IMR-90 (cell line): ENCODE results near the gene SLC4A2. TPM values are rescaled to one million over a fixed set of nuclear protein-coding genes. Genes with fewer than 3 reads are reported as not detected.

ENCODE experiments used
- ATAC-seq: fragments of 200-7000 bp; cut with Tn5 transposase; 2 replicates; pipeline ENCODE4 v1.9.1; 2020; ENCODE audit warnings: low read depth, mild to moderate bottlenecking, moderate library complexity
- BruUV-seq: library from RNA; stranded (reverse); fragments of 400-500 nt; replicated peaks from 2 replicates; lab custom pipeline; 2021; lab: Mats Ljungman, UMichigan
- CTCF ChIA-PET: fragments of 300-600 bp; formaldehyde crosslinking; extraction: SDS; loops from one replicate; lab custom pipeline; 2021; ENCODE audit warnings: antibody characterized with exemption; lab: Yijun Ruan, JAX
- POLR2A ChIA-PET: fragments of 300-600 bp; sonication (Branson Sonifier 250); formaldehyde crosslinking; loops from one replicate; lab custom pipeline; 2022; ENCODE audit warnings: antibody characterized with exemption; ENCODE audit not compliant: unreplicated experiment; lab: Charles Lee
- DNase-seq: peaks from one replicate; pipeline ENCODE4 v3.0.0; 2013
- H2AFZ ChIP-seq: replicated peaks from 2 replicates; pipeline ENCODE3; 2013; ENCODE audit warnings: low read length, mild to moderate bottlenecking; ENCODE audit not compliant: poor library complexity
- H2AK5ac ChIP-seq: 2 replicates; pipeline ENCODE4 v1.6.1; 2013; ENCODE audit warnings: low read depth, low read length, inconsistent platforms
- H2AK9ac ChIP-seq: replicated peaks from 2 replicates; pipeline ENCODE3; 2013; ENCODE audit warnings: mild to moderate bottlenecking, low read depth, low read length, moderate library complexity; ENCODE audit not compliant: poor library complexity
- H2BK120ac ChIP-seq: 2 replicates; pipeline ENCODE4 v1.6.1; 2013; ENCODE audit warnings: low read depth, low read length, inconsistent platforms
- H2BK15ac ChIP-seq: 3 replicates; pipeline ENCODE4 v1.6.1; 2013; ENCODE audit warnings: low read depth, low read length, inconsistent platforms
- H2BK20ac ChIP-seq: 2 replicates; pipeline ENCODE4 v1.6.1; 2013; ENCODE audit warnings: low read depth, mild to moderate bottlenecking, inconsistent platforms, low read length, moderate library complexity
- H2BK5ac ChIP-seq: 2 replicates; pipeline ENCODE4 v1.6.1; 2013; ENCODE audit warnings: mild to moderate bottlenecking, low read depth, low read length, inconsistent platforms; ENCODE audit not compliant: poor library complexity, severe bottlenecking
- H3K14ac ChIP-seq: replicated peaks from 2 replicates; pipeline ENCODE4 v1.6.1; 2013; ENCODE audit warnings: low read depth, low read length, inconsistent platforms
- H3K18ac ChIP-seq: 2 replicates; pipeline ENCODE4 v1.6.1; 2013; ENCODE audit warnings: low read depth, low read length, control low read depth
- H3K23ac ChIP-seq: 2 replicates; pipeline ENCODE4 v1.6.1; 2013; ENCODE audit warnings: low read depth, low read length, inconsistent platforms
- H3K27ac ChIP-seq: 2 replicates; pipeline ENCODE4 v1.5.1; 2013; ENCODE audit warnings: mild to moderate bottlenecking, control low read depth, low read length; ENCODE audit not compliant: insufficient read depth
- H3K27me3 ChIP-seq: 2 replicates; pipeline ENCODE4 v1.6.1; 2013; ENCODE audit warnings: low read length; ENCODE audit not compliant: control insufficient read depth, insufficient read depth
- H3K36me3 ChIP-seq: 2 replicates; pipeline ENCODE4 v1.6.1; 2013; ENCODE audit warnings: low read length, mixed read lengths; ENCODE audit not compliant: control insufficient read depth, insufficient read depth
- H3K4ac ChIP-seq: 2 replicates; pipeline ENCODE4 v1.6.1; 2013; ENCODE audit warnings: low read depth, low read length, inconsistent platforms
- H3K4me1 ChIP-seq: 2 replicates; pipeline ENCODE4 v1.6.1; 2013; ENCODE audit warnings: low read length, mixed read lengths; ENCODE audit not compliant: control insufficient read depth, insufficient read depth
- H3K4me2 ChIP-seq: 2 replicates; pipeline ENCODE4 v1.6.1; 2013; ENCODE audit warnings: low read depth, mild to moderate bottlenecking, control low read depth, low read length, moderate library complexity
- H3K4me3 ChIP-seq: 2 replicates; pipeline ENCODE4 v1.5.1; 2013; ENCODE audit warnings: low read depth, mild to moderate bottlenecking, control low read depth, low read length, moderate library complexity; ENCODE audit not compliant: insufficient read depth
- H3K56ac ChIP-seq: 2 replicates; pipeline ENCODE4 v1.6.1; 2013; ENCODE audit warnings: low read length, inconsistent platforms; ENCODE audit not compliant: insufficient read depth; ENCODE audit errors: extremely low read depth
- H3K79me1 ChIP-seq, 2 experiments: 2 replicates each; pipeline ENCODE4 v1.6.1; 2013; ENCODE audit warnings: low read length in 2 of 2, inconsistent platforms in 1 of 2, low read depth in 1 of 2
- H3K9ac ChIP-seq: 2 replicates; pipeline ENCODE4 v1.6.1; 2013; ENCODE audit warnings: low read depth, low read length, control low read depth
- H3K9me1 ChIP-seq: 2 replicates; pipeline ENCODE4 v1.6.1; 2013; ENCODE audit warnings: low read length, inconsistent platforms; ENCODE audit not compliant: insufficient read depth
- H3K9me3 ChIP-seq: 2 replicates; pipeline ENCODE4 v1.6.1; 2013; ENCODE audit warnings: low read length; ENCODE audit not compliant: control insufficient read depth, insufficient read depth
- H4K20me1 ChIP-seq: 2 replicates; pipeline ENCODE4 v1.6.1; 2013; ENCODE audit warnings: low read length, inconsistent platforms; ENCODE audit not compliant: insufficient read depth
- H4K5ac ChIP-seq: 2 replicates; pipeline ENCODE4 v1.6.1; 2013; ENCODE audit warnings: mild to moderate bottlenecking, low read depth, low read length, control low read depth
- H4K8ac ChIP-seq, 2 experiments: 2 replicates each; pipeline ENCODE4 v1.6.1; 2013; ENCODE audit warnings: low read depth in 2 of 2, low read length in 2 of 2, control low read depth in 1 of 2, inconsistent platforms in 1 of 2
- H4K91ac ChIP-seq: 2 replicates; pipeline ENCODE4 v1.6.1; 2013; ENCODE audit warnings: low read depth, low read length, inconsistent platforms; ENCODE audit not compliant: insufficient read depth
- BHLHE40 ChIP-seq: fragments of 150-350 bp; IDR thresholded peaks from 2 replicates; pipeline ENCODE4 v1.6.1; 2016; ENCODE audit warnings: mild to moderate bottlenecking, low read depth, low read length
- CEBPB ChIP-seq: IDR thresholded peaks from 2 replicates; pipeline ENCODE4 v1.6.1; 2012; ENCODE audit warnings: low read depth, low read length, improper control_type of control experiment
- CHD1 ChIP-seq: IDR thresholded peaks from 2 replicates; pipeline ENCODE4 v1.6.1; 2012; ENCODE audit warnings: low read depth, low read length, improper control_type of control experiment
- FOS ChIP-seq: fragments of 150-350 bp; IDR thresholded peaks from 2 replicates; pipeline ENCODE4 v1.6.1; 2016; ENCODE audit warnings: low read depth, low read length
- MAFK ChIP-seq: IDR thresholded peaks from 2 replicates; pipeline ENCODE4 v1.6.1; 2012; ENCODE audit warnings: low read depth, low read length, improper control_type of control experiment
- MXI1 ChIP-seq: IDR thresholded peaks from 2 replicates; pipeline ENCODE4 v1.6.1; 2012; ENCODE audit warnings: low read depth, mild to moderate bottlenecking, low read length, moderate library complexity, borderline replicate concordance
- NFE2L2 ChIP-seq: fragments of 150-350 bp; IDR thresholded peaks from 2 replicates; pipeline ENCODE4 v1.6.1; 2016; ENCODE audit warnings: low read depth, mild to moderate bottlenecking, low read length
- POLR2A ChIP-seq: IDR thresholded peaks from 2 replicates; pipeline ENCODE4 v1.6.1; 2012; ENCODE audit warnings: mild to moderate bottlenecking, low read depth, low read length
- RAD21 ChIP-seq: IDR thresholded peaks from 2 replicates; pipeline ENCODE4 v1.6.1; 2012; ENCODE audit warnings: low read length, improper control_type of control experiment
- RCOR1 ChIP-seq: IDR thresholded peaks from 2 replicates; pipeline ENCODE4 v1.6.1; 2012; ENCODE audit warnings: mild to moderate bottlenecking, low read length, improper control_type of control experiment; ENCODE audit not compliant: insufficient replicate concordance
- RFX5 ChIP-seq: IDR thresholded peaks from 2 replicates; pipeline ENCODE4 v1.8.0; 2012; ENCODE audit warnings: low read depth, mild to moderate bottlenecking, low read length, moderate library complexity
- SMC3 ChIP-seq: fragments of 150-350 bp; IDR thresholded peaks from 2 replicates; pipeline ENCODE4 v1.6.1; 2016; ENCODE audit warnings: low read depth, mild to moderate bottlenecking, antibody characterized with exemption, low read length, moderate library complexity
- WGBS, 2 experiments: methylation state at CpG; one replicate each; pipeline versions ENCODE4 v1.1.5 to v1.1.7; 2013; ENCODE audit warnings: missing lambda C conversion rate in 2 of 2; ENCODE audit not compliant: insufficient read length in 1 of 2; ENCODE audit errors: extremely low coverage in 2 of 2; 5-methylcytosine and 5-hydroxymethylcytosine counted together
- dilution Hi-C: fragments of 300-500 bp; cut with HindIII; formaldehyde crosslinking; loops from one replicate; pipeline ENCODE4 v1.14.3; 2018; ENCODE audit warnings: low sequenced_read_pairs; ENCODE audit not compliant: unreplicated experiment
- in situ Hi-C: fragments of 300-500 bp; cut with MboI; formaldehyde crosslinking; loops from 3 replicates; pipeline ENCODE4 v1.14.3; 2019; ENCODE audit warnings: low sequenced_read_pairs, inconsistent platforms, mixed read lengths
- intact Hi-C: fragments of 100-400 bp; cut with micrococcal nuclease; formaldehyde crosslinking; loops from 2 replicates; pipeline ENCODE4 v1.10.0; 2022
- polyA plus RNA-seq, 3 experiments: library from polyadenylated mRNA; depleted of rRNA; stranded (reverse); fragments of >200 nt; gene quantifications; 2 replicates each; pipeline ENCODE4 v1.2.3, GENCODE V29; 2012; ENCODE audit warnings: low replicate concordance in 1 of 3
- total RNA-seq: library from RNA; depleted of rRNA; stranded (reverse); fragments of >200 nt; gene quantifications from 2 replicates; pipeline ENCODE4 v1.2.3, GENCODE V29; 2012
- TF ChIP-seq, protein P1 (sequence below): fragments of 150-350 bp; IDR thresholded peaks from 2 replicates; pipeline ENCODE4 v1.6.1; 2016; ENCODE audit warnings: low read depth, mild to moderate bottlenecking, low read length, moderate library complexity, borderline replicate concordance
- TF ChIP-seq, protein P2 (sequence below): conservative IDR thresholded peaks from 2 replicates; pipeline ENCODE4 v1.5.1; 2012; ENCODE audit warnings: mild to moderate bottlenecking, low read depth, low read length, improper control_type of control experiment
- TF ChIP-seq, protein P3 (sequence below): fragments of 150-350 bp; IDR thresholded peaks from 2 replicates; pipeline ENCODE4 v1.6.1; 2017; ENCODE audit warnings: mild to moderate bottlenecking, antibody characterized with exemption, low read length, low read depth

The SLC4A2 gene
- total and polyA plus RNA-seq, 2 of the 4 experiments (the other 2 are of a cell fraction): 29.6 to 91.0 TPM

- Histone ChIP-seq H3K27me3 (no peaks in the 10 kb centered on the region), H2BK120ac (no peak overlapping the region), H3K18ac (no peak overlapping the region), H3K79me1 (peaks cover 23 to 74% of the 10 kb centered on the region in 2 experiments; a peak in 3 of 4 replicates), H3K4me1 (peaks cover 24% of the 10 kb centered on the region), H4K20me1 (peaks cover 76% of the 10 kb centered on the region), H4K5ac (no peak overlapping the region), H3K27ac (no peak overlapping the region), H2AK5ac (peak overlapping the region; percentile 51; the same call in 1 of the 2 replicates), H3K56ac (no peak overlapping the region), H2AFZ (peak overlapping the region; percentile 86), H4K8ac (peak overlapping the region in 1 of 2 experiments; percentile 45; a peak in 1 of 4 replicates), H3K4ac (peak overlapping the region; percentile 53), H2BK15ac (no peak overlapping the region), H2BK5ac (no peak overlapping the region), H3K9me3 (no peaks in the 10 kb centered on the region), H3K4me3 (no peak overlapping the region), H3K14ac (no peak overlapping the region), H2BK20ac (no peak overlapping the region), H3K36me3 (peaks cover 5% of the 10 kb centered on the region), H4K91ac (no peak overlapping the region; the same call in 1 of the 2 replicates), H3K9me1 (peaks cover 19% of the 10 kb centered on the region), H3K4me2 (no peak overlapping the region), H2AK9ac (peak overlapping the region; percentile 92), H3K9ac (no peak overlapping the region), H3K23ac (no peak overlapping the region)
- POLR2A ChIA-PET: no interaction called here
- in situ Hi-C loops: loop anchor here (5.0 to 25.0 kb wide), 2 partner anchors 89 to 324 kb away; partner anchors contain the start of gene ATG9B
- dilution Hi-C loops: no loop called here
- BruUV-seq: no TSS peak
- ATAC-seq: peak; percentile 48
- DNase-seq: peak; percentile 65
- 17% methylated on average over 1 of the region's 20 CpGs; no CpG with 5 or more reads in 1 of the 2 experiments for WGBS, 2 experiments
- CTCF ChIA-PET: interaction anchor here (0.6 to 1.7 kb wide), 7 partner anchors 13 to 72 kb away, joined by 3 to 7 read pairs (median 3); no protein-coding TSS in a partner anchor
- intact Hi-C loops: loop anchor here (1.0 to 5.0 kb wide), 7 partner anchors 22 to 332 kb away; partner anchors contain the start of gene ABCB8
- TF ChIP-seq, protein P1, sequence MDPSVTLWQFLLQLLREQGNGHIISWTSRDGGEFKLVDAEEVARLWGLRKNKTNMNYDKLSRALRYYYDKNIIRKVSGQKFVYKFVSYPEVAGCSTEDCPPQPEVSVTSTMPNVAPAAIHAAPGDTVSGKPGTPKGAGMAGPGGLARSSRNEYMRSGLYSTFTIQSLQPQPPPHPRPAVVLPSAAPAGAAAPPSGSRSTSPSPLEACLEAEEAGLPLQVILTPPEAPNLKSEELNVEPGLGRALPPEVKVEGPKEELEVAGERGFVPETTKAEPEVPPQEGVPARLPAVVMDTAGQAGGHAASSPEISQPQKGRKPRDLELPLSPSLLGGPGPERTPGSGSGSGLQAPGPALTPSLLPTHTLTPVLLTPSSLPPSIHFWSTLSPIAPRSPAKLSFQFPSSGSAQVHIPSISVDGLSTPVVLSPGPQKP: no peak
- no peak for TF ChIP-seq BHLHE40
- TF ChIP-seq NFE2L2: no peak
- TF ChIP-seq SMC3: peak; percentile 72
- TF ChIP-seq MXI1: no peak
- TF ChIP-seq RCOR1: no peak
- TF ChIP-seq POLR2A: no peak
- no peak for TF ChIP-seq CEBPB
- TF ChIP-seq CHD1: no peak
- TF ChIP-seq, protein P2, sequence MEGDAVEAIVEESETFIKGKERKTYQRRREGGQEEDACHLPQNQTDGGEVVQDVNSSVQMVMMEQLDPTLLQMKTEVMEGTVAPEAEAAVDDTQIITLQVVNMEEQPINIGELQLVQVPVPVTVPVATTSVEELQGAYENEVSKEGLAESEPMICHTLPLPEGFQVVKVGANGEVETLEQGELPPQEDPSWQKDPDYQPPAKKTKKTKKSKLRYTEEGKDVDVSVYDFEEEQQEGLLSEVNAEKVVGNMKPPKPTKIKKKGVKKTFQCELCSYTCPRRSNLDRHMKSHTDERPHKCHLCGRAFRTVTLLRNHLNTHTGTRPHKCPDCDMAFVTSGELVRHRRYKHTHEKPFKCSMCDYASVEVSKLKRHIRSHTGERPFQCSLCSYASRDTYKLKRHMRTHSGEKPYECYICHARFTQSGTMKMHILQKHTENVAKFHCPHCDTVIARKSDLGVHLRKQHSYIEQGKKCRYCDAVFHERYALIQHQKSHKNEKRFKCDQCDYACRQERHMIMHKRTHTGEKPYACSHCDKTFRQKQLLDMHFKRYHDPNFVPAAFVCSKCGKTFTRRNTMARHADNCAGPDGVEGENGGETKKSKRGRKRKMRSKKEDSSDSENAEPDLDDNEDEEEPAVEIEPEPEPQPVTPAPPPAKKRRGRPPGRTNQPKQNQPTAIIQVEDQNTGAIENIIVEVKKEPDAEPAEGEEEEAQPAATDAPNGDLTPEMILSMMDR: peak; percentile 89
- no peak for TF ChIP-seq MAFK
- no peak for TF ChIP-seq RFX5
- TF ChIP-seq, protein P3, sequence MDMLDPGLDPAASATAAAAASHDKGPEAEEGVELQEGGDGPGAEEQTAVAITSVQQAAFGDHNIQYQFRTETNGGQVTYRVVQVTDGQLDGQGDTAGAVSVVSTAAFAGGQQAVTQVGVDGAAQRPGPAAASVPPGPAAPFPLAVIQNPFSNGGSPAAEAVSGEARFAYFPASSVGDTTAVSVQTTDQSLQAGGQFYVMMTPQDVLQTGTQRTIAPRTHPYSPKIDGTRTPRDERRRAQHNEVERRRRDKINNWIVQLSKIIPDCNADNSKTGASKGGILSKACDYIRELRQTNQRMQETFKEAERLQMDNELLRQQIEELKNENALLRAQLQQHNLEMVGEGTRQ: no peak
- peak; percentile 90 for TF ChIP-seq RAD21
- no peak for TF ChIP-seq FOS
Measured at GRCh38 chr7:151110941-151111645, 51.7 kb downstream of the SLC4A2 start.
